ENCODE results near the gene MACC1. TPM values are rescaled to one million over a fixed set of nuclear protein-coding genes. Genes with fewer than 3 reads are reported as not detected.

Gene MACC1
- total RNA-seq, 1 donor from 2014 or later = 12.0 TPM

GRCh38 chr7:20146451-20146850, 70.7 kb downstream of the MACC1 start:
- Mint-ChIP-seq H3K4me1 (peaks cover 14% of the 10 kb centered on the region), H3K27me3 (ENCODE audit: low read depth) (no peaks in the 10 kb centered on the region), H3K36me3 (peaks cover 6% of the 10 kb centered on the region), H3K9me3 (no peaks in the 10 kb centered on the region), H3K4me3 (no peak overlapping the region), H3K27ac (peak overlapping the region; percentile 49)
- no peak for TF ChIP-seq CTCF (IDR thresholded peaks at IDR 0.05; ENCODE audit: unreplicated experiment)
- DNase-seq (ENCODE audit: low spot score in 2 of 2, unreplicated experiment in 2 of 2) = no peak

GRCh38 chr7:20144801-20145200, 72.4 kb downstream of the MACC1 start:
- Mint-ChIP-seq H3K27me3 (ENCODE audit: low read depth) (no peaks in the 10 kb centered on the region), H3K9me3 (no peaks in the 10 kb centered on the region), H3K27ac (no peak overlapping the region), H3K4me1 (peaks cover 21% of the 10 kb centered on the region), H3K36me3 (peaks cover 2% of the 10 kb centered on the region), H3K4me3 (no peak overlapping the region)
- TF ChIP-seq CTCF (IDR thresholded peaks at IDR 0.05; ENCODE audit: unreplicated experiment) = no peak
- DNase-seq (ENCODE audit: low spot score in 2 of 2, unreplicated experiment in 2 of 2) = no peak

GRCh38 chr7:20141666-20142065, 75.5 kb downstream of the MACC1 start:
- Mint-ChIP-seq H3K27ac (peak overlapping the region; percentile 13), H3K4me1 (peaks cover 17% of the 10 kb centered on the region), H3K27me3 (ENCODE audit: low read depth) (no peaks in the 10 kb centered on the region), H3K9me3 (no peaks in the 10 kb centered on the region), H3K4me3 (no peak overlapping the region), H3K36me3 (peaks cover 5% of the 10 kb centered on the region)
- TF ChIP-seq CTCF (IDR thresholded peaks at IDR 0.05; ENCODE audit: unreplicated experiment) = no peak
- DNase-seq (ENCODE audit: low spot score in 2 of 2, unreplicated experiment in 2 of 2) = no peak

GRCh38 chr7:20141002-20141345, 76.2 kb downstream of the MACC1 start:
- TF ChIP-seq CTCF (IDR thresholded peaks at IDR 0.05; ENCODE audit: unreplicated experiment) = no peak
- peaks cover 5% of the 10 kb centered on the region for H3K36me3 Mint-ChIP-seq
- DNase-seq (ENCODE audit: low spot score in 2 of 2, unreplicated experiment in 2 of 2) = no peak
- no peaks in the 10 kb centered on the region for H3K27me3 Mint-ChIP-seq (ENCODE audit: low read depth)
- H3K9me3 Mint-ChIP-seq = no peaks in the 10 kb centered on the region
- H3K4me1 Mint-ChIP-seq = peaks cover 11% of the 10 kb centered on the region
- H3K27ac Mint-ChIP-seq = peak overlapping the region; percentile 81
- H3K4me3 Mint-ChIP-seq = no peak overlapping the region

GRCh38 chr7:20140291-20141001, 76.7 kb downstream of the MACC1 start:
- H3K27ac Mint-ChIP-seq = peak overlapping the region; percentile 81
- H3K4me1 Mint-ChIP-seq = peaks cover 11% of the 10 kb centered on the region
- no peak for DNase-seq (ENCODE audit: low spot score in 2 of 2, unreplicated experiment in 2 of 2)
- TF ChIP-seq CTCF (IDR thresholded peaks at IDR 0.05; ENCODE audit: unreplicated experiment) = no peak
- H3K36me3 Mint-ChIP-seq = peaks cover 5% of the 10 kb centered on the region
- H3K9me3 Mint-ChIP-seq = no peaks in the 10 kb centered on the region
- H3K4me3 Mint-ChIP-seq = no peak overlapping the region
- H3K27me3 Mint-ChIP-seq (ENCODE audit: low read depth) = no peaks in the 10 kb centered on the region
